ENCODE results near the gene PERP. TPM values are rescaled to one million over a fixed set of nuclear protein-coding genes. Genes with fewer than 3 reads are reported as not detected.

Gene PERP
- total and polyA plus RNA-seq, 7 donors: 0.70 to 12.3 (median 1.3) TPM

DNA sequence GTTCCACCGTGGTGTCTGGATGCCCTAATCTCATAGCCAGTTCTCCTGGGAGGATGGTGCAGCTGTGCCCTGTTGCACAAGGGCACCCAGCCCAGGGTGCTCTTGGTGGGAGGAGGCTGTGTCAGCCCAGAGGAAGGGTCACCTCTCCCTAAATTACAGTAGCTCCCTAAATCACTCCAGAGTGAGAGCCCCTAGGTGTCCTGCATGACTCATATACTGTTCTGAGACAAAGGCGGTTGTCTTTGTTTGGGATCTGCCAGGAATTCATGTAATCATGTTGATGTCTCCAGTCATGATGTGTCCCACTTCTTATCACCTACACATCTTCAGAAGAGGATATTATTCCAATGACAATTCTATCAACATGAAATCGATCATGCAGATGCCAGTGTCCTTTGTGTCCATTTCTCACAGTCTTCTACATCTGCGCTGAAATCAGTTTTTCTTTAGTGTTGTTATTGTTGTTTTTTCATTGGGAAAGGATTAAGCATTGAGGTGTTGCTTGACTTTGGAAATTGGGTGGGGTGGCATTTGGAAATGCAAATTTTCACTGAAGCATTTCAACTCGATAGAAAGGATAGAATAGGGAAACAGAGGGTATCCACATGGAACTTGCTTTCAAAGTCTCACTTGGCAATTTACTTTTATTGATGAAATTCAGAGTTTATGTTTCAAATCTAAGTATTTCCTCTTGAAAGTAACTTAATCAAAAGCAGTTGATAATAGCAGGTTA, 19.5 kb downstream of the PERP start:
- Histone ChIP-seq H3K9me3 (no peaks in the 10 kb centered on the region), H3K4me3 (no peak overlapping the region), H3K36me3 (ENCODE audit: insufficient read depth in 1 of 2, low read depth in 1 of 2) (no peaks in the 10 kb centered on the region), H3K4me1 (no peaks in the 10 kb centered on the region), H3K27me3 (ENCODE audit: insufficient read depth in 3 of 3, low read length in 2 of 3) (no peaks in the 10 kb centered on the region), H3K27ac (no peak overlapping the region)
- peak in 1 of 4 donors; percentile 37 for ATAC-seq
- TF ChIP-seq, protein P1, sequence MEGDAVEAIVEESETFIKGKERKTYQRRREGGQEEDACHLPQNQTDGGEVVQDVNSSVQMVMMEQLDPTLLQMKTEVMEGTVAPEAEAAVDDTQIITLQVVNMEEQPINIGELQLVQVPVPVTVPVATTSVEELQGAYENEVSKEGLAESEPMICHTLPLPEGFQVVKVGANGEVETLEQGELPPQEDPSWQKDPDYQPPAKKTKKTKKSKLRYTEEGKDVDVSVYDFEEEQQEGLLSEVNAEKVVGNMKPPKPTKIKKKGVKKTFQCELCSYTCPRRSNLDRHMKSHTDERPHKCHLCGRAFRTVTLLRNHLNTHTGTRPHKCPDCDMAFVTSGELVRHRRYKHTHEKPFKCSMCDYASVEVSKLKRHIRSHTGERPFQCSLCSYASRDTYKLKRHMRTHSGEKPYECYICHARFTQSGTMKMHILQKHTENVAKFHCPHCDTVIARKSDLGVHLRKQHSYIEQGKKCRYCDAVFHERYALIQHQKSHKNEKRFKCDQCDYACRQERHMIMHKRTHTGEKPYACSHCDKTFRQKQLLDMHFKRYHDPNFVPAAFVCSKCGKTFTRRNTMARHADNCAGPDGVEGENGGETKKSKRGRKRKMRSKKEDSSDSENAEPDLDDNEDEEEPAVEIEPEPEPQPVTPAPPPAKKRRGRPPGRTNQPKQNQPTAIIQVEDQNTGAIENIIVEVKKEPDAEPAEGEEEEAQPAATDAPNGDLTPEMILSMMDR (IDR thresholded peaks at IDR 0.05): no peak
- no peak for DNase-seq
- intact Hi-C loops (cut with DNase I): no loop called here
- WGBS, 3 donors: 66 to 70% (median 68%) methylated on average over 5 of the region's 5 CpGs

DNA sequence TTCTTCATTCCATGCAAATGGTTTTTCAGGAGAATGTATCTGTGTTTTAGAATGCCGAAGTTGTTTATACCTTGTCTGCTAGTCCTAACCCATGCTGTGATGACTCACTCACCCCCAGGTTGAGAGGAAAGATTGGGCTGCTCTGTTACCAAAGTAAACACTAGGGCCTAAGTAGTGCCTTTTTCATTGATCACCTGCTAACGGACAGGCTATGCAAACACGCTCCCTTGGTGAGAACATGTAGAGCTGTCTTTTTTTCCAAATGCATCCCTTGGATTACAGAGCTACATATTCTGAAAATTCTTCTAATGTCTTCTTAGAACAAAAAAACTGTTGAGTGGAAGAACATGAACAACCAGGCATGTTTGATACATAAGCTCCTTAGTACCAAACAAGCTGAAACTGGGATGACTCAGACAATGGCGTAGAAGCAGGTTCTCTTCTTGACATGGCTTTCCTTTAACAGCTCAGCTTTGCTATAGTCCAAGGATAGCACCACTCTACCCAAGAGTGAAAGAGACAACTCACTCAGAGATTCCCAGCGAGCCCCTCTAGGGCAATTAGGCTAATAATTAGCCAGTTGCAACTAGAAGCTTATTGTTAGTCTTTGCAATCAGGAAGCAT, 20.5 kb downstream of the PERP start:
- DNase-seq (no peak), ATAC-seq (no peak)
- Histone ChIP-seq H3K27ac (no peak overlapping the region), H3K4me3 (no peak overlapping the region), H3K36me3 (ENCODE audit: insufficient read depth in 1 of 2, low read depth in 1 of 2) (no peaks in the 10 kb centered on the region), H3K27me3 (ENCODE audit: insufficient read depth in 3 of 3, low read length in 2 of 3) (no peaks in the 10 kb centered on the region), H3K4me1 (no peaks in the 10 kb centered on the region), H3K9me3 (no peaks in the 10 kb centered on the region)
- 63 to 70% (median 64%) methylated on average over 5 of the region's 5 CpGs for WGBS, 3 donors
- TF ChIP-seq, protein P1 (IDR thresholded peaks at IDR 0.05): no peak
- intact Hi-C loops (cut with DNase I): no loop called here

DNA sequence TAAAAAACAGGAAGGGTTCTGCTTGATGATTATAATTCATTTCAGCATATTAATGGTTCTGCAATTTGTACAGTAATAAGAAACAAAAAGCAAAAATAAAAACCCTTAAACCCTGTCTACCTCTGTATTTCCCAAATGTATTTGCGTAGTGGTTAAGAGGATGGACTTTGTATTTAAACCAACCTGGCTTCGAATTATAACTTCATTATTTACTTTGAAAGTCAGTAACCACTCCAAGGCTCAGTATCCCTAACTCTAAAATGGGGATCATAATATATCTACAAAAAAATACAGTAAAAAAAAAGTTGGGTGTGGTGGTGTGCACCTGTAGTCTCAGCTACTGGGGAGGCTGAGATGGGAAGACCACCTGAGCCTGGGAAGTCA, 21.4 kb downstream of the PERP start:
- Histone ChIP-seq H3K4me3 (no peak overlapping the region), H3K36me3 (ENCODE audit: insufficient read depth in 1 of 2, low read depth in 1 of 2) (no peaks in the 10 kb centered on the region), H3K27me3 (ENCODE audit: insufficient read depth in 3 of 3, low read length in 2 of 3) (no peaks in the 10 kb centered on the region), H3K9me3 (no peaks in the 10 kb centered on the region), H3K27ac (no peak overlapping the region), H3K4me1 (no peaks in the 10 kb centered on the region)
- no peak for DNase-seq
- intact Hi-C loops (cut with DNase I): no loop called here
- ATAC-seq: no peak
- WGBS, 3 donors: 84 to 93% (median 85%) methylated on average over 2 of the region's 2 CpGs
- TF ChIP-seq, protein P1 (IDR thresholded peaks at IDR 0.05): no peak

DNA sequence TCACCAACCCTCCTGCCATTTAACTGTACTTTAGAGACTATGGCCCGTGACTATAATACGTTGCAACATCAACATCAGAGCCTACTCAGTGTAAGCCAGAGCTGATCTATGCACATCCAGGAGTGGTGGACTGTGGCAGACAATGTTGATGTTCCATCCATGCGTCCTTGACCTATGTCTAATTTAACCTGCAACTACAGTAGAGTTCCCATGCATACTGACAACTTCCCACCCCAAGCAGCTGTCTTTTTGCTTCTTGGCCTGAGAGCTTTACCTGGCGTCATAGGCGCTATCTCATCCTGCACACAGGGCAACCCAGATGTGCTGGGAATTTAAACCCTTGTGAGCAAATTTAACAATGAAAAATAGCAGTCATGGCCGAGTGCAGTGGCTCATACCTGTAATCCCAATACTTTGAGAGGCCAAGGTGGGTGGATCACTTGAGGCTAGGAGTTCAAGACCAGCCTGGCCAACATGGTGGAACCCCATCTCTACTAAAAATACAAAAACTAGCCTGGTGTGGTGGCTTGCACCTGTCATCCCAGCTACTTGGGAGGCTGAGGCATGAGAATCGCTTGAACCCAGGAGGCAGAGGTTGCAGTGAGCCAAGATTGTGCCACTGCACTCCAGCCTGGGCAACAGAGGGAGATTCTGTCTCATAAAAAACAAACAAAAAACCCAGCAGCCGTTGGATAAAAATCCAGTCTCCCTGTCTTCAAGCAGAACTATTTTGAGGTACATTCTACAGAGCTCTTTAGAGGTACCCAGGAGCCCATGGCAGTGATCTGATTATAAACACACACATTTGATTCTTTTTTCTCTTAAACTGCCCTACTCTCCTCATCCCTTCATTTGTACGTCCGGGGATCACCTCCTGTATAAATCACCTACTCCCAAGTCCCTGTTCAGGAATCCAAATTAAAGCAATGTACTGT, 22.0 kb downstream of the PERP start:
- ATAC-seq: no peak
- no peak overlapping the region for H3K27ac ChIP-seq
- H3K9me3 ChIP-seq: no peaks in the 10 kb centered on the region
- no peak for DNase-seq
- TF ChIP-seq, protein P1 (IDR thresholded peaks at IDR 0.05): no peak
- H3K4me1 ChIP-seq: no peaks in the 10 kb centered on the region
- H3K4me3 ChIP-seq: no peak overlapping the region
- intact Hi-C loops (cut with DNase I): no loop called here
- 75 to 84% (median 75%) methylated on average over 10 of the region's 10 CpGs for WGBS, 3 donors
- H3K36me3 ChIP-seq (ENCODE audit: insufficient read depth in 1 of 2, low read depth in 1 of 2): no peaks in the 10 kb centered on the region
- no peaks in the 10 kb centered on the region for H3K27me3 ChIP-seq (ENCODE audit: insufficient read depth in 3 of 3, low read length in 2 of 3)
